NT2/D1 (cell line): ENCODE results near the gene PRCD.

ENCODE experiments used
- DNase-seq: peaks from one replicate; pipeline ENCODE4 v3.0.0-alpha.2; 2011; ENCODE audit warnings: low read depth, low spot score
- H3K27me3 ChIP-seq: 2 replicates; pipeline ENCODE4 v1.6.0; 2011; ENCODE audit warnings: mild to moderate bottlenecking; ENCODE audit not compliant: insufficient read length, insufficient read depth
- H3K36me3 ChIP-seq: 2 replicates; pipeline ENCODE4 v1.6.1; 2011; ENCODE audit warnings: mild to moderate bottlenecking, low read length, mixed read lengths; ENCODE audit not compliant: insufficient read depth, insufficient read length
- H3K4me1 ChIP-seq: 2 replicates; pipeline ENCODE4 v1.5.1; 2011; ENCODE audit not compliant: insufficient read depth, insufficient read length
- H3K4me3 ChIP-seq: 2 replicates; pipeline ENCODE4 v1.5.1; 2011; ENCODE audit warnings: low read depth; ENCODE audit not compliant: insufficient read length
- H3K9ac ChIP-seq: 2 replicates; pipeline ENCODE4 v1.6.0; 2011; ENCODE audit warnings: low read depth; ENCODE audit not compliant: insufficient read length
- H3K9me3 ChIP-seq: 2 replicates; pipeline ENCODE4 v1.5.1; 2011; ENCODE audit warnings: mild to moderate bottlenecking, low read length; ENCODE audit not compliant: insufficient read depth
- SUZ12 ChIP-seq: IDR thresholded peaks from 2 replicates; pipeline ENCODE4 v1.6.1; 2011; ENCODE audit not compliant: insufficient read length, insufficient read depth; ENCODE audit errors: extremely low read depth
- YY1 ChIP-seq: IDR thresholded peaks from 2 replicates; pipeline ENCODE4 v1.6.1; 2011; ENCODE audit not compliant: insufficient read length, insufficient read depth
- ZNF274 ChIP-seq: IDR thresholded peaks from 2 replicates; pipeline ENCODE4 v1.6.1; 2011; ENCODE audit warnings: mild to moderate bottlenecking, low read depth, low read length

The PRCD gene

GRCh38 chr17:76537288-76537577 is 2.6 kb upstream of the PRCD start:
- peaks cover 36% of the 10 kb centered on the region for H3K27me3 ChIP-seq
- H3K4me1 ChIP-seq = peaks cover 37% of the 10 kb centered on the region
- H3K4me3 ChIP-seq = peak overlapping the region; percentile 32
- TF ChIP-seq SUZ12 (no peak), ZNF274 (no peak), YY1 (no peak)
- peak overlapping the region; percentile 68 for H3K9ac ChIP-seq
- no peaks in the 10 kb centered on the region for H3K9me3 ChIP-seq
- no peak for DNase-seq
- H3K36me3 ChIP-seq = no peaks in the 10 kb centered on the region

- no peak for DNase-seq
- Histone ChIP-seq H3K9ac (peak within 1 kb of the TSS; percentile 85), H3K36me3 (no peaks in the 10 kb centered on the region), H3K9me3 (no peaks in the 10 kb centered on the region), H3K4me3 (peak within 1 kb of the TSS; percentile 65), H3K27me3 (peaks cover 36% of the 10 kb centered on the region), H3K4me1 (peaks cover 36% of the 10 kb centered on the region)
- TF ChIP-seq SUZ12 = no peak
- no peak for TF ChIP-seq ZNF274
- TF ChIP-seq YY1 = no peak
Measured at GRCh38 chr17:76537578-76538280, 2.1 kb upstream of the PRCD start, which contains the start of gene CYGB. Gene CYGB (minus strand): TSS chr17:76537709. CDS start chr17:76537542, 167 bp downstream.

DNA sequence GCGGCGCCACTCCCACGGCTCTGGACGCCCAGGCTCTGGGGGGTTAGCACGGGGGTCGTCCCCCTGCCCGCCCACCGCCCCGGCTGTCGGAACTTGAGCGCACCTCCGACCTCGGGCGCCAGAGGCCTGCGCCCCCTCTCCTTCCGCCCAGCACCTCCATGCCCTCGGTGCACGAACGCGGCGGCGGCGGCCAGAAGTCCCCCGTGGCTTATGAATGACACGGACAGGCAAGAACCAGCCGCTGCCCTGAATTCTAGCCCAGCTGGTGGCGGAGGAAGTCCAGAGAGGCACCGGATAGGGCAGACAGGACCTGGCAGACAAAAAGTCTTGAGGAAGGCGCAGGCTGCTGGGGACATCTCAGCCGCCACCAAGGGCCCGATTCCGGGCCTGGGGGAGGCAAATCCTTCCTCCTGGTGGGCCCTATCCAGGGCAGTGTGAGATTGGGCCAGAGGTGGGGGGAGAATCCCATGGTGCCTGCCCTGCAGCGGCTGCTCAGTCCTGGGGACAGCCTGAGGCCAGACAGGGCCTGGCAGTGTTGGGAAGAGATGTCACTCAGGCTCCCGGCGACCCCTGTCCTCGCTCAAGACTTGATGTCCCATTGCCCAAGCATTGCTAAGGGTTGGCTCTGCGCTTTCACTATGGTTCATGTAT is 1.4 kb upstream of the PRCD start:
- peaks cover 36% of the 10 kb centered on the region for H3K4me1 ChIP-seq
- no peaks in the 10 kb centered on the region for H3K9me3 ChIP-seq
- H3K36me3 ChIP-seq = no peaks in the 10 kb centered on the region
- TF ChIP-seq SUZ12 (no peak), YY1 (no peak), ZNF274 (no peak)
- peaks cover 36% of the 10 kb centered on the region for H3K27me3 ChIP-seq
- DNase-seq = no peak
- peak overlapping the region; percentile 65 for H3K4me3 ChIP-seq
- H3K9ac ChIP-seq = peak overlapping the region; percentile 85

DNA sequence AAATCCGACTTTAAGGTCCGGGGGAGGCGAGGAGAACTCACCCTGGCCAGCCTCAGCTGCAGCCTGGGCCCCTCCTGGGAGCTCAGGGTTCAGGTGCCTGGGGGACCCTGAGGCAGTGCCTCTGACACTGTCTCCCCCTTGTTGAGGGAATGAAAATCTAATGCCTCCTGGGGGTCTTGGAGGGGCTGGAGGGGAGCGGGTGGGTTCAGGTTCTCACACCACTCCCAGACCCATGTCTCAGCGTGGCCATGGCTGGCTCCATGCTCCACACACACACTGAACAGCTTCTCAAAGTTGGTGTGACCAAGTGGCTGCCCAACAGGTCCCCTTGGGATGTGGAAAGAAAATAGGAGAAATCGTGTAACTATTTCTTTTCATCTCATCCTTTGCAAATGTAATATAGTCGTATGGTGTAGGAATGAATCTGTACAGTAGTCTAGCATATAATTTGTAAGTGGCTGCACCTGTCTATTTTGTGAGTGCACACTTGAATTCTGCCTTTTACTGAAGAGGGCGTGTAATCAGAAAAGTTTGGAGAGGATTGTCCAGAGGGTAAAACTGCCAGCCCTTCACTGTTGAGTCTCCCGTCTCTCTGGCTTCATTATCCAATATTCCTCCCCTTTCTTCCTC is 788 bp upstream of the PRCD start:
- Histone ChIP-seq H3K9me3 (no peaks in the 10 kb centered on the region), H3K9ac (peak overlapping the region; percentile 85), H3K27me3 (peaks cover 36% of the 10 kb centered on the region), H3K36me3 (no peaks in the 10 kb centered on the region), H3K4me1 (peaks cover 36% of the 10 kb centered on the region), H3K4me3 (no peak overlapping the region)
- DNase-seq = no peak
- no peak for TF ChIP-seq SUZ12
- TF ChIP-seq ZNF274 = no peak
- TF ChIP-seq YY1 = no peak

GRCh38 chr17:76540381-76541300 is 797 bp downstream of the PRCD start:
- TF ChIP-seq ZNF274 (no peak), SUZ12 (no peak), YY1 (no peak)
- Histone ChIP-seq H3K4me3 (peak overlapping the region; percentile 19), H3K9ac (peak overlapping the region; percentile 76), H3K27me3 (peaks cover 36% of the 10 kb centered on the region), H3K36me3 (no peaks in the 10 kb centered on the region), H3K9me3 (no peaks in the 10 kb centered on the region), H3K4me1 (peaks cover 32% of the 10 kb centered on the region)
- DNase-seq = peak; percentile 87

DNA sequence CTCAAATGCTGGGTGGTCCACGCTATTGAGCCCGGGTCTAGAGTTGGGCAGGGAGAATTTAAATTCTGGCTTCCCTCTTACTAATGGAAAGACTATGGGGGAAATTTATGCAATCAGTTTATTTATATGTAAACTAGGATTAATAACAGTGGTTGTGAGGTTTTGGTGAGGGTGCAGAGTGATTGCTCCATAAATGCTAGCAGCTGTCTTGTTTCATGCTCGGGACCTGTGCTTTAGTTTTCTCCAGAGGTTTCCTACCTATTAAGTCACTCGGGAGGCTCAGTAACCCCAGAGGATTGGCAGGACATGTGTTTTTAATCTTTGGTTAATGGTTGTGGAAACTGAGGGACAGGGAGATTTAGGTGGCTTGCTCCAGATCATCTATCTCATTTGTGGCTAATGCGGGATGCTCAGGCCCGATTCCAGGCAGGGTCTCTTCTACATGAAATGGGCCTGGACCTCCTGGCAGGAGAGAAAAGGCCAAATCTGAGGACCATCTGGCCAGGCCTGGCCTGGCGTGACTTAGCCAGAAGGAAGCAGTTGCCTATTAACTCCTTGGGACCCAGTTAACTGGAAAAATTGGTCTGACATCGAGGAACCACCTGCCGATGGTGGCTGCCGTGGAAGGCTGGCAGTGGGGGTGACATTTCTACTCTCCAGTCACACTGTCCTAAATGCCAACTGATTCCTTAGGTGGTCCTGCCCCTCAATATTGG is 2.1 kb downstream of the PRCD start:
- H3K4me3 ChIP-seq = no peak overlapping the region
- no peaks in the 10 kb centered on the region for H3K9me3 ChIP-seq
- TF ChIP-seq SUZ12 = no peak
- no peak for TF ChIP-seq ZNF274
- no peak for TF ChIP-seq YY1
- peaks cover 32% of the 10 kb centered on the region for H3K4me1 ChIP-seq
- peaks cover 26% of the 10 kb centered on the region for H3K27me3 ChIP-seq
- DNase-seq = no peak
- no peaks in the 10 kb centered on the region for H3K36me3 ChIP-seq
- H3K9ac ChIP-seq = no peak overlapping the region
